H1 (cell line): ENCODE data around the gene KIF13A.

Source experiments
- BRCA1 ChIP-seq: IDR thresholded peaks from 2 replicates; pipeline ENCODE4 v1.6.1; 2012; ENCODE audit warnings: low read depth, low read length, improper control_type of control experiment
- CHD2 ChIP-seq: IDR thresholded peaks from 2 replicates; pipeline ENCODE4 v1.6.1; 2012; ENCODE audit warnings: low read length, improper control_type of control experiment
- EP300 ChIP-seq, 2 experiments: IDR thresholded peaks; 1 replicate in 1 of 2; 2 replicates in 1 of 2; pipeline ENCODE4 v1.6.1; 2011 to 2012; ENCODE audit warnings: low read depth in 2 of 2, low read length in 2 of 2, mild to moderate bottlenecking in 2 of 2, borderline replicate concordance in 1 of 2, inconsistent platforms in 1 of 2, moderate library complexity in 1 of 2
- JUND ChIP-seq: IDR thresholded peaks from 2 replicates; pipeline ENCODE4 v1.6.1; 2011; ENCODE audit warnings: mild to moderate bottlenecking, improper control_type of control experiment, low read length
- POLR2A ChIP-seq, 2 experiments: IDR thresholded peaks; 1 replicate in 1 of 2; 2 replicates in 1 of 2; pipeline ENCODE4 v1.6.1; 2011; ENCODE audit warnings: low read depth in 2 of 2, low read length in 2 of 2, mild to moderate bottlenecking in 2 of 2; ENCODE audit errors: control extremely low read depth in 1 of 2
- POLR2AphosphoS5 ChIP-seq: IDR thresholded peaks from 2 replicates; pipeline ENCODE4 v1.6.1; 2011; ENCODE audit warnings: low read depth, low read length
- RBBP5 ChIP-seq: IDR thresholded peaks from 2 replicates; pipeline ENCODE4 v1.7.1; 2012; ENCODE audit warnings: low read depth, mild to moderate bottlenecking, inconsistent platforms, low read length, moderate library complexity, borderline replicate concordance
- SIRT6 ChIP-seq: IDR thresholded peaks from one replicate; pipeline ENCODE4 v1.7.1; 2012; ENCODE audit warnings: low read length, inconsistent platforms
- SP1 ChIP-seq: IDR thresholded peaks from 2 replicates; pipeline ENCODE4 v1.6.1; 2011; ENCODE audit warnings: low read depth, low read length
- TEAD4 ChIP-seq: IDR thresholded peaks from 2 replicates; pipeline ENCODE4 v1.6.1; 2012; ENCODE audit warnings: low read depth, low read length, inconsistent platforms, mixed read lengths
- ZNF274 ChIP-seq: IDR thresholded peaks from 2 replicates; pipeline ENCODE4 v1.7.0; 2012; ENCODE audit warnings: low read length, borderline replicate concordance; ENCODE audit errors: extremely low read depth
- TF ChIP-seq, protein P1 (sequence below), 3 experiments: IDR thresholded peaks; 1 replicate in 2 of 3; 2 replicates in 1 of 3; pipeline versions ENCODE4 v1.5.1 to v1.6.1; 2011; ENCODE audit warnings: low read length in 3 of 3, mild to moderate bottlenecking in 3 of 3, inconsistent platforms in 2 of 3, low read depth in 1 of 3, moderate library complexity in 1 of 3; ENCODE audit not compliant: insufficient read depth in 1 of 3; ENCODE audit errors: control extremely low read depth in 1 of 3

DNA sequence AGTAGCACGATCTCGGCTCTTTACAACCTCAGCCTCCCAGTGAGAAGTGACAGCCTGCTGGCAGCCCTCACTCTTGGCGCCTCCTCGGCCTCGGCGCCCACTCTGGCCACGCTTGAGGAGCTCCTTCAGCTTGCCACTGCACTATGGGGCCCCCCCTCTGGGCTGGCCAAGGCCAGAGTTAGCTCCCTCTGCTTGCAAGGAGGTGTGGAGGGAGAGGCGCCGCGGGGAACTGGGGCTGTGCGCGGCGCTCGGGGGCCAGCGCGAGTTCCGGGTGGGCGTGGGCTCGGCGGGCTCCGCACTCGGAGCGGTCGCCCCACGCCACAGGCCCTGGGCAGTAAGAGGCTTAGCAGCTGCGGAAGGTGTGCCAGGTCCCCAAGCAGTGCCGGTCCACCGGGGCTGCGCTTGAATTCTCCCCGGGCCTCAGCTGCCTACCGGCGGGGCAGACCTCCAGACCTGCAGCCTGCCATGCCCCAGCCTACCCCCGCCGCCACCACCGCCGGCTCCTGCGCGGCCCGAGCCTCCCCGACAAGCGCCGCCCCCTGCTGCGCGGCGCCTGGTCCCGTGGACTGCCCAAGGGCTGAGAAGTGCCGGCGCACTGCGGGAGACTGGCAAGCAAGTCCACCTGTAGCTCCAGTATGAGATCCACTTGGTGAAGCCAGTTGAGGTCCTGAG lies 258.7 kb downstream of the KIF13A start:
- TF ChIP-seq POLR2AphosphoS5 (no peak), EP300 (IDR thresholded peaks at IDR 0.05; ENCODE audit: borderline replicate concordance in 1 of 2, low read depth in 2 of 2, low read length in 2 of 2) (no peak), SIRT6 (no peak), RBBP5 (no peak), JUND (no peak), BRCA1 (no peak), CHD2 (no peak), POLR2A (IDR thresholded peaks at IDR 0.05; ENCODE audit: control extremely low read depth in 1 of 2, low read depth in 2 of 2, low read length in 2 of 2) (no peak), ZNF274 (no peak), TEAD4 (no peak), SP1 (no peak)
- TF ChIP-seq, protein P1, sequence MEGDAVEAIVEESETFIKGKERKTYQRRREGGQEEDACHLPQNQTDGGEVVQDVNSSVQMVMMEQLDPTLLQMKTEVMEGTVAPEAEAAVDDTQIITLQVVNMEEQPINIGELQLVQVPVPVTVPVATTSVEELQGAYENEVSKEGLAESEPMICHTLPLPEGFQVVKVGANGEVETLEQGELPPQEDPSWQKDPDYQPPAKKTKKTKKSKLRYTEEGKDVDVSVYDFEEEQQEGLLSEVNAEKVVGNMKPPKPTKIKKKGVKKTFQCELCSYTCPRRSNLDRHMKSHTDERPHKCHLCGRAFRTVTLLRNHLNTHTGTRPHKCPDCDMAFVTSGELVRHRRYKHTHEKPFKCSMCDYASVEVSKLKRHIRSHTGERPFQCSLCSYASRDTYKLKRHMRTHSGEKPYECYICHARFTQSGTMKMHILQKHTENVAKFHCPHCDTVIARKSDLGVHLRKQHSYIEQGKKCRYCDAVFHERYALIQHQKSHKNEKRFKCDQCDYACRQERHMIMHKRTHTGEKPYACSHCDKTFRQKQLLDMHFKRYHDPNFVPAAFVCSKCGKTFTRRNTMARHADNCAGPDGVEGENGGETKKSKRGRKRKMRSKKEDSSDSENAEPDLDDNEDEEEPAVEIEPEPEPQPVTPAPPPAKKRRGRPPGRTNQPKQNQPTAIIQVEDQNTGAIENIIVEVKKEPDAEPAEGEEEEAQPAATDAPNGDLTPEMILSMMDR (IDR thresholded peaks at IDR 0.05; ENCODE audit: control extremely low read depth in 1 of 3, insufficient read depth in 1 of 3, low read depth in 1 of 3, low read length in 3 of 3): no peak
